UCSD-AML1 (cell line): ENCODE measurements around the gene RAB12.
"Not testable (repeated sequence)": the region's sequence is repeated elsewhere in the genome, so short reads cannot be mapped to it uniquely, and the experiment has no call there.

ENCODE experiments used
- DNase-seq: peaks from one replicate; lab custom pipeline; 2025; ENCODE audit not compliant: unreplicated experiment; lab: John Stamatoyannopoulos, UW

Gene RAB12

GRCh38 chr18:8643326-8643878, 34.2 kb downstream of the RAB12 start:
- DNase-seq, result no peak

- DNase-seq, result not testable (repeated sequence)
These were observed 38.1 kb downstream of the RAB12 start for GRCh38 chr18:8647359-8647758.

- not testable (repeated sequence) for DNase-seq
These were observed 42.4 kb downstream of the RAB12 start for GRCh38 chr18:8651478-8652261.

GRCh38 chr18:8654503-8655451, 45.5 kb downstream of the RAB12 start:
- DNase-seq, result no peak

GRCh38 chr18:8656232-8656631, 47.0 kb downstream of the RAB12 start:
- DNase-seq, result no peak

- no peak for DNase-seq
These were observed 48.0 kb downstream of the RAB12 start for GRCh38 chr18:8657050-8657820.

- DNase-seq, result no peak
These were observed 48.7 kb downstream of the RAB12 start for GRCh38 chr18:8657873-8658470.

GRCh38 chr18:8658858-8659485, 49.7 kb downstream of the RAB12 start:
- DNase-seq, result no peak

GRCh38 chr18:8659609-8660242, 50.5 kb downstream of the RAB12 start:
- DNase-seq, result no peak

- DNase-seq, result no peak
These were observed 51.1 kb downstream of the RAB12 start for GRCh38 chr18:8660316-8660715.

- DNase-seq, result no peak
These were observed 52.7 kb downstream of the RAB12 start for GRCh38 chr18:8661754-8662559.

- DNase-seq, result no peak
These were observed 53.5 kb downstream of the RAB12 start for GRCh38 chr18:8662560-8663255.

GRCh38 chr18:8667846-8668245, 58.6 kb downstream of the RAB12 start:
- no peak for DNase-seq

- no peak for DNase-seq
These were observed 59.1 kb downstream of the RAB12 start for GRCh38 chr18:8668381-8668780.

GRCh38 chr18:8669571-8669970, 60.3 kb downstream of the RAB12 start:
- DNase-seq, result no peak

- DNase-seq, result no peak
These were observed 64.3 kb downstream of the RAB12 start for GRCh38 chr18:8673256-8674209.

- no peak for DNase-seq
These were observed 65.8 kb downstream of the RAB12 start for GRCh38 chr18:8675057-8675456.
